Endothelial cell (in vitro differentiated cells): ENCODE results near the gene CIB4. TPM values are rescaled to one million over a fixed set of nuclear protein-coding genes. Genes with fewer than 3 reads are reported as not detected.

ENCODE experiments used
- DNase-seq: peaks from one replicate; pipeline ENCODE4 v3.0.0; 2021; ENCODE audit warnings: low spot score
- H3K27ac Mint-ChIP-seq: one replicate; pipeline ENCODE4 v1.8.0; 2021; ENCODE audit warnings: mixed read lengths, inconsistent platforms; ENCODE audit not compliant: unreplicated experiment
- H3K27me3 Mint-ChIP-seq: one replicate; pipeline ENCODE4 v1.8.0; 2021; ENCODE audit warnings: mild to moderate bottlenecking, moderate library complexity, mixed read lengths, inconsistent platforms; ENCODE audit not compliant: unreplicated experiment
- H3K36me3 Mint-ChIP-seq: one replicate; pipeline ENCODE4 v1.8.0; 2021; ENCODE audit warnings: mild to moderate bottlenecking, low read depth, mixed read lengths, inconsistent platforms; ENCODE audit not compliant: unreplicated experiment
- H3K4me1 Mint-ChIP-seq: one replicate; pipeline ENCODE4 v1.8.0; 2021; ENCODE audit warnings: mild to moderate bottlenecking, mixed read lengths, inconsistent platforms; ENCODE audit not compliant: unreplicated experiment
- H3K4me3 Mint-ChIP-seq: one replicate; pipeline ENCODE4 v1.8.0; 2021; ENCODE audit warnings: mild to moderate bottlenecking, mixed read lengths, inconsistent platforms; ENCODE audit not compliant: unreplicated experiment
- H3K9me3 Mint-ChIP-seq: one replicate; pipeline ENCODE4 v1.8.0; 2021; ENCODE audit warnings: mixed read lengths, inconsistent platforms; ENCODE audit not compliant: unreplicated experiment
- CTCF ChIP-seq: fragments of 200-600 bp; sonication (generic); IDR thresholded peaks from one replicate; pipeline ENCODE4 v1.5.0; 2021; ENCODE audit warnings: antibody characterized with exemption; ENCODE audit not compliant: unreplicated experiment
- total RNA-seq: library from RNA; stranded (reverse); fragmentation: NEBNext Ultra II Directional; extraction: Animal tissue kit (Norgen Biotek cat#: 25700); gene quantifications from one replicate; pipeline ENCODE4 v1.2.1, GENCODE V29; 2021; ENCODE audit not compliant: unreplicated experiment

Gene CIB4
- total RNA-seq, 1 donor from 2014 or later: not detected

GRCh38 chr2:26573241-26573925 is 67.8 kb downstream of the CIB4 start:
- H3K27me3 Mint-ChIP-seq: peaks cover 10% of the 10 kb centered on the region
- H3K27ac Mint-ChIP-seq: no peak overlapping the region
- peaks cover 8% of the 10 kb centered on the region for H3K4me1 Mint-ChIP-seq

GRCh38 chr2:26572591-26572990 is 68.6 kb downstream of the CIB4 start:
- Mint-ChIP-seq H3K9me3 (no peaks in the 10 kb centered on the region), H3K27ac (no peak overlapping the region), H3K4me3 (no peak overlapping the region), H3K27me3 (peaks cover 10% of the 10 kb centered on the region), H3K36me3 (no peaks in the 10 kb centered on the region), H3K4me1 (peaks cover 8% of the 10 kb centered on the region)
- no peak for TF ChIP-seq CTCF
- no peak for DNase-seq

More at GRCh38 chr2:26573241-26573925, 67.8 kb downstream of the CIB4 start:
- no peaks in the 10 kb centered on the region for H3K9me3 Mint-ChIP-seq
- no peak for DNase-seq
- no peak for TF ChIP-seq CTCF
- no peak overlapping the region for H3K4me3 Mint-ChIP-seq
- no peaks in the 10 kb centered on the region for H3K36me3 Mint-ChIP-seq

GRCh38 chr2:26571316-26571715 is 69.8 kb downstream of the CIB4 start:
- H3K4me1 Mint-ChIP-seq: peaks cover 8% of the 10 kb centered on the region
- no peak overlapping the region for H3K27ac Mint-ChIP-seq
- H3K4me3 Mint-ChIP-seq: no peak overlapping the region
- DNase-seq: no peak
- H3K36me3 Mint-ChIP-seq: no peaks in the 10 kb centered on the region
- no peak for TF ChIP-seq CTCF
- peaks cover 7% of the 10 kb centered on the region for H3K27me3 Mint-ChIP-seq
- no peaks in the 10 kb centered on the region for H3K9me3 Mint-ChIP-seq

GRCh38 chr2:26570083-26570430 is 71.1 kb downstream of the CIB4 start:
- Mint-ChIP-seq H3K9me3 (no peaks in the 10 kb centered on the region), H3K36me3 (no peaks in the 10 kb centered on the region), H3K27ac (no peak overlapping the region), H3K4me3 (no peak overlapping the region), H3K4me1 (peaks cover 8% of the 10 kb centered on the region), H3K27me3 (peaks cover 7% of the 10 kb centered on the region)
- no peak for DNase-seq
- no peak for TF ChIP-seq CTCF

GRCh38 chr2:26569216-26570082 is 71.7 kb downstream of the CIB4 start:
- Mint-ChIP-seq H3K9me3 (no peaks in the 10 kb centered on the region), H3K27me3 (peaks cover 9% of the 10 kb centered on the region), H3K27ac (no peak overlapping the region), H3K4me3 (no peak overlapping the region), H3K36me3 (no peaks in the 10 kb centered on the region), H3K4me1 (peaks cover 8% of the 10 kb centered on the region)
- no peak for DNase-seq
- TF ChIP-seq CTCF: no peak
